NCI-H1436 treated with DMSO at 0.1 percent for 48 hours (cell line): ENCODE data around the gene NUP155.
"Not testable (repeated sequence)": the region's sequence is repeated elsewhere in the genome, so short reads cannot be mapped to it uniquely, and the experiment has no call there.

Experiments
- DNase-seq: peaks from one replicate; lab custom pipeline; 2025; lab: John Stamatoyannopoulos, UW

NUP155 gene

DNA sequence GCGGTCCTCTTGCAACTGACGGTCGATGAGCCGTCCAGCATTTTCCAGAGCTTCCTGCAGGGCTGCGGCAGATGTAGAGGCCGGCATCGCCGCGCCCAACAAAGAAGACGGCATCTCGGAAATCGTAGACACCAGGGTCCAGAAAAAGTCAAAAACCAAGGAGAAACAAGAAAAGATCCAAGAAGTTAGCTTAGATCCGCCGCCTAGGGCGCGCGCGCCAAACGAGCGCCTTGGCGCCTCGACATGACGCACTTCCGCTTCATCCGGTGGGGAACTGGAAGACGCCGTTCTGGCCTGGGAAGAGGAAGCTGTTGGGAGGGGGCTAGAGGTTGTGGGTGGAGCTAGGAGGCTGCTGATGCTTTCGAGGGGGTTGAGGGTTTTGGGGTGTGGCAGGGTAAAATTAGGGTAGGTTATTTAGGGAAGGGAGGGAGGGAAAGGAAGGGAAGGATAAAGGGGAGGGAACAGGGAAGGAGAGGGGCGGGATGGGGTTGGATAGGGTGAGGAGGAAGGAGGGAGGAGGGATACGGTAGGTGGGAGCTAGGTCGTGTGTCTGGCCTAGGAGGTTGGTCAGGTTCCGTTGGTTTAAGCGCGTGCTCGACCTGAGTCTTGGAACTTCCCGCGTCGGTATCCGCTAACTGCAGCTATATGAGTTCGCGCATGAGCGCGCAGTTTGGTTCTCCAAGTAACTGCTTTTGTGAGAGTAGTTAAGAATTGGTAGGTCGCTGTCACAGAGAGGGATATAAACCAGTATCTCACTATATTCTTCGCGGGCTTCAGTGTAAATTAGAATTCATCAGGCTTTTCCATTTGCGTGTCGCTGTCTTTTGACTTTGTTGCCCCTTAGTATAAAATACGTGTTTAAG, at the start of gene NUP155:
Gene NUP155 (minus strand): TSS at position 243 of the 863 bp plus-strand sequence. CDS start 129 bp downstream, at position 114.
- DNase-seq, result peak; percentile 80

DNA sequence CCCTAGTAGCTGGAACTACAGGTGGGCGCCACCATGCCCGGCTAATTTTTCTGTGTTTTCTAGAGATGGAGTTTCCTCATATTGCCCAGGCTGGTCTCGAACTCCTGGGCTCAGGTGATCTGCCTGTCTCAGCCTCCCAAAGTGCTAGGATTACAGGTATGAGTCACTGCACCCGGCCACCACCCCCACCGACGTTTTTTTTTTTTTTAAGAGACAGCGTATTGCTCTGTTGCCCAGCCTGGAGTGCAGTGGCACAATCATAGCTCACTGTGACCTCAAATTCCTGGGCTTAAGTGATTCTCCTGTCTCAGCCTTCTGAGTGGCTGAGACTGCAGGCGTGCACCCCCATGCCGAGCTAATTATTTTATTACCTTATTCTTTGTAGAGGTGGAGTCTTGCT, 46.4 kb upstream of the NUP155 start:
- DNase-seq, result no peak

DNA sequence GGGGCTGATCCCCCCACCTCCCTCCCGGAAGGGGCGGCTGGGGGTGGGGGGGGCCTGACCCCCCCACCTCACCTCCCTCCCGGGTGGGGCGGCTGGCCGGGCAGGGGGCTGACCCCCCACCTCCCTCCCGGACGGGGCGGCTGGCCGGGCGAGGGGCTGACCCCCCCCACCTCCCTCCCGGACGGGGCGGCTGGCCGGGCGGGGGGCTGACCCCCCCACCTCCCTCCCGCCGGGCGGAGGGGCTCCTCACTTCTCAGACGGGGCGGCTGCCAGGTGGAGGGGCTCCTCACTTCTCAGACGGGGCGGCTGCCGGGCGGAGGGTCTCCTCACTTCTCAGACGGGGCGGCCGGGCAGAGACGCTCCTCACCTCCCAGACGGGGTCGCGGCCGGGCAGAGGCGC, 44.5 kb upstream of the NUP155 start:
- not testable (repeated sequence) for DNase-seq

DNA sequence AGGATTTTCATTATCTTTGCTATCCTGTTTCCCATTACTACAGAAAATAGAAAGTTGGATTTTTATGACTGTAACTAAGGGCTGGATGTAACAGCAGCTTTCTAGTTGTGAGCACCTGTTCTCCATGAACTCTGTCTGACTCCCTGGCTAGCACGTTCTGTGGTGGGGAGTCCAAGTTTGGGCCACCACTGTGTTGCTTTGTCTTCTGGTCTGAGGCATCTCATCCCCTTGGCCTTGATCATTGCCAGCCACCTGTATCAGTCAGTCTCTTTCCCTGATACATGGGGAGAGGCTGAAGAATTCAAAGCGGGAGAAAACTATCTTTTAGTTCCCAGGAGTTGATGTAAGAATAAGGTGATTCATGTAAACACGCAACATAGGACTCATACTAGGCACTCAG, 41.6 kb upstream of the NUP155 start:
- no peak for DNase-seq

DNA sequence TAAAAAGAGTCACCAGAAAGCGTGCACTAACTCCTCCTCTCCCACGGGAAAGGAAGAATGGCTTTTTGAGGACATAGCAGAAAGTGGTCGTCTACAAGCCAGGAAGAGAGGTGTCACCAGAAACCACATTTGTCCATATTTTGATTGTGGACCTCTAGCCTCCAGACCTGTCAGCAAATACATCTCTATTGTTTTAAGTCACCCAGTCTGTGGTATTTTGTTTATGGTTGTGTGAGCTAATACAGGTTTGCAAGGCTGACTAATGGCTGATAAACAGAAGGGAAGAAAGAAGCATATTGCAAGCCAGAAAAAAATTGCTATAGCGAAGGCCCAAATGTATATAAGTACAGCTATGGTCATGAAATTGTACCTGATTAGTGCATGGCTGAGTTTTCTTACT, 29.6 kb upstream of the NUP155 start:
- no peak for DNase-seq

DNA sequence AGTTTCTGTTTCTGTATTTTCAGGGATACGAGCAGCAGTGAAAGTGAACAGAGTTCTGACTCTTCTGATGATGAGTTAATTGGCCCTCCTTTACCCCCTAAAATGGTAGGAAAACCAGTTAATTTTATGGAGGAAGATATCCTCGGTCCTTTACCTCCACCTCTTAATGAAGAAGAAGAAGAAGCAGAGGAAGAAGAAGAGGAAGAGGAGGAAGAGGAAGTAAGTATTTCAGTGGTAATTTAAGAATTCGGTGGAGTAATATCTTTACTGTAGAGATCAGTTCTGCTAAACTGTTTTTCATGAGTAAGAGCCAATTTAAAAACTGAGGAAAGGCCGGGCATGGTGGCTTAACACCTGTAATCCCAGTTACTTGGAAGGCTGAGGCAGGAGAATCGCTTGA, 25.4 kb upstream of the NUP155 start:
- DNase-seq, result no peak

DNA sequence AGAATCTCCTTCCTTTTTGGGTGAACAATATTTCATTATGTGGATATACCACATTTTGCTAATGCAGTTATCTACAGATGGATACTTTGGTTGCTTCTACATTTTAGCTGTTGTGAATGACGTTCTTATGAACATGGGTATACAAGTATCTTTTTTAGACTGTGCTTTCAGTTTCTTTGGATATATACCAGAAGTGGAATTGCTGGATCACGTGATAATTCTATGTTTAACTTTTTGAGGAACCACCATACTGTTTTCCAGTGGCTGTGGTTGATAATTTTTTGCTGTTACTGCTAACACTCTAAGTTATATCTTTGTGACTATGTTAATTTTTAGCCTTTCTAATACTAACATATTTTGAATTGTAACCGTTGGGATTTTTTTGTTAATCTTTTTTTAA, 20.7 kb upstream of the NUP155 start:
- no peak for DNase-seq

DNA sequence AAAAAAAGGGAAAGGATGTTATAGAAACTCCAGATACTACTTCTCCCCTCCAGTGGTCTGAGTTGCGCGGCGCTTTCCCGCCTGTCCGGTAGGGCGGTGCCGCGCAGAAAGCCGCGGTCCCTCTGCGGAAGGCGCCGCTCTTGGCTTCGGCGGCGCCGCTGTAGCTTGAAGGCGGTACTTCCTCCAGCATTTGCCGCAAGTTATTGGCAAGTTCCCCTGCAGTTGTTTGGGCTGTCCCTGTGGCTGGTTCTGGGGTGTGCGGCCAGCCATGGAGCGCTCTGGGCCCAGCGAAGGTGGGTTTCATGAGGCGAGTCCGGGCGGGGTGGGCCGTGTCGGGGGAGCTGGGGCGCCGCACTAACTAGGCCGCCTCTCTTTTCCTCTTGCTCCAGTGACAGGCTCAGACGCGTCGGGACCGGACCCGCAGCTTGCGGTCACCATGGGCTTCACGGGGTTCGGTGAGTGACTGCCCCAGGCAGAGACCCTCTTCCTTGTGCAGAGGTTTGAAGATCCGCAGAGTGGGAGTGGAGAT, 8.3 kb upstream of the NUP155 start, which contains the start of gene WDR70:
Gene WDR70 (plus strand): TSS at position 219 of the 529 bp plus-strand sequence. CDS start 50 bp downstream, at position 269.
- DNase-seq, result not testable (repeated sequence)

DNA sequence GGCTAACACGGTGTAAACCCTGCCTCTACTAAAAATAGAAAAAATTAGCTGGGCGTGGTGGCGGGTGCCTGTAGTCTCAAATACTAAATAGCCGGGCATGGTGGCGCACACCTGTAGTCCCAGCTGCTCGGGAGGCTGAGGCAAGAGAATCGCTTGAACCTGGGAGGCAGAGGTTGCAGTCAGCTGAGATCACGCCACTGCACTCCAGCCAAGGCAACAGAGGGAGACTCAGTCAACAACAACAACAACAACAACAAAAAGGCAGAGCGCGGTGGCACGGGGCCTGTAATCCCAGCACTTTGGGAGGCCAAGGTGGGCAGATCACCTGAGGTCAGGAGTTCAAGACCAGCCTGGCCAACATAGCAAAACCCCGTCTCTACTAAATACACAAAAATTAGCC, 7.2 kb upstream of the NUP155 start:
- DNase-seq, result not testable (repeated sequence)

DNA sequence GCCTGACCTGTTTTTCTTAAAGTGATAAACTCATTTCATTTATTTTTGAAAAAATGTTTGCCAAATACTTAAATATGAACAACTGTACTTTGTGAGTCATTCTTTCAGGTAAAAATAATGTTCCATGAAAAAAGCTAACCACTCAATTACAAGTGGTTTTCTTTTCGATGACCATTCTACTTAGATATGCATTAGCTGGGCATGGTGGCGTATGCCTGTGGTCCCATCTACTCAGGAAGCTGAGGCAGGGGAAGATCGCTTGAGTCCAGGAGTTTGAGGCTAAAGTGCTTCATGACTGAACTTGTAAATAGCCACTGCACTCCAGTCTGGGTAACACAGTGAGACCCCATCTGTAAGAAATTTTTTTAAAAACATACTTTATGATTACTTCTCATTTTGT, 4.2 kb upstream of the NUP155 start:
- DNase-seq, result no peak

DNA sequence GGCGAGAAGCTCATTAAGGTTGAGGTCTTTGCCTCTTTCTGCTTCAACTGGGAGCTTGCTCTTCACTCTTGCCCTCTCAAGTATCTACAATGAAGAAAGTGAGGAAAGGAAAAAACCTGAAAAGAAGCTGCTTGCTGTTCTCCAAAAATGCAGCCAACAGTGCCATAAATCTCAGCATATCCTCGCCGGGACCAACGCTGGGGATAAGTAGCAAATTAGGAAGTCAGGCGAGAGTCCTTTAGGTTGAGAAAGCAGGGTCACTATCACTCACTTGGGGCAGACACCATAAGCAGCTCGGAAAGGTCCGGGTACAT, 399 bp downstream of the NUP155 start:
- DNase-seq, result no peak

DNA sequence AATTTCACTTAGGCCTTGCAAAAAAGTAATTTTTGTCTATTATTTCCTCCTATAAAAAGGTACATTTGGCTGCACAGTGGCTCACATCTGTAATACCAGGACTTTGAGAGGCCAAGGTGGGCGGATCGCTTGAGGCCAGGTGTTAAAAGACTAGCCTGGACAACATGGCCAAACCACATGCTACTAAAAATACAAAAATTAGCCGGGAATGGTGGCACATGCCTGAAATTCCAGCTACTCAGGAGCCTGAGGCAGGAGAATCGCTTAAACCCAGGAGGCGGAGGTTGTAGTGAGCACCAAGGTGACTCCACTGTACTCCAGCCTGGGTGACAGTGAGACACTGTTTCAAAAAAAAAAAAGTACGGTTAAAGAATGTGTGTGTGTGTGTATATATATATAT, 15.7 kb downstream of the NUP155 start:
- no peak for DNase-seq

DNA sequence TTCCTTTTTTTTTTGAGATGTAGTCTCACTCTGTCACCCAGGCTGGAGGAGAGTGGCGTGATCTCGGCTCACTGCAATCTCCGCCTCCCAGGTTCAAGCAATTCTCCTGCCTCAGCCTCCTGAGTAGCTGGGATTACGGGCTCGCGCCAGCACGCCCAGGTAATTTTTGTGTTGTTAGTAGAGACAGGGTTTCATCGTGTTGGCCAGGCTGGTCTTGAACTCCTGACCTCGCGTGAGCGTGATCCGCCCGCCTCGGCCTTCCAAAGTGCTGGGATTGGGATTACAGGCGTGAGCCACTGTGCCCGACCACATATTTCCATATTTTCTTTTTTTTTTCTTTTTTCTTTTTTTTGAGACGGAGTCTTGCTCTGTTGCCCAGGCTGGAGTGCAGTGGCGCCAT, 28.2 kb downstream of the NUP155 start:
- not testable (repeated sequence) for DNase-seq

DNA sequence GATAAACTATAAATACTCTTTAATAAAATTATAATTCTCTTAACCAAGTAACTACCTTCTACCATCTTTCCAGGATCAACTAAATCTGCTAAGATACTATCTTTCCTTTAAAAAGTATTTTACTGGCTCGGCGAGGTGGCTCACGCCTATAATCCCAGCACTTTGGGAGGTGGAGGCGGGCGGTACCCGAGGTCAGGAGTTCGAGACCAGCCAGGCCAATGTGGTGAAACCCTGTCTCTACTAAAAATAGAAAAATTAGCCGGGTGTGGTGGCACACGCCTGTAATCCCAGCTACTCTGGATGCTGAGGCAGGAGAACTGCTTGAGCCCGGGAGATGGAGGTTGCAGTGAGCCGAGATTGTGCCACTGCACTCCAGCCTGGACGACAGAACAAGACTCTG, 36.2 kb downstream of the NUP155 start:
- not testable (repeated sequence) for DNase-seq

DNA sequence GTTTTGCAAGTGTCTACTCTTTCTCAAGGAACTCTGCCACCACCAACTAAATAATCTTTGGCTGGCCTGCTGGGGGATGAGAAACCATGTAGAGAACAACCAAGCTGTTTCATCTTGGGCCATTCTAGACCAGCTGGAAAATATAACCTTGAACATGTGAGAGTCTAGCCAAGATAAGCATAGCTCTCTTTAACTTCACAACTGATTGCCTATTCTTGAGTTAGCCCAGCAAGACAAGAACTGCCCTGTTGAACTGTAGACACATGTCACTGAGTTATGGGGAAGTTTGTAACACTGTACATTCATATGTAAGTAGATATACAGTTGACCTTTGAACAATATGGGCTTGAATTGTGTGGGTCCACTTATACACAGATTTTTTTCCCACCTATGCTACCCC, 44.4 kb downstream of the NUP155 start:
- no peak for DNase-seq

DNA sequence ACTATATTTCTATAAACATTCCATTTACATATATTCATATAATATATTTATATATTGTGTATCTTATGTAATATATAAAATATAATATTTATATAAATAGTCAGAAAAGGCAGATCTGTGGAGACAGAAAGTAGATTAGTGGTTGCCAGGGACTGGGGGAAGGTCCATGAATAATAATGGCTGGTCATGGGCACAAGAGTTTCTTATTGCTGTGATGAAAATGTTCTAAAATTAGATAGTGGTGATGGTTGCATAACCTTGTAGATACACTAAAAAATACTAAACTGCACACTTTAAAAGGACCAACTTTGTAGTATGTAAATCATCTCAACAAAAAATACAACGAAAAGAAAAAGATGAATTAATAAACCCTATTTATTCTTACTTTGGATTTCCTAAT, 47.3 kb downstream of the NUP155 start:
- no peak for DNase-seq

DNA sequence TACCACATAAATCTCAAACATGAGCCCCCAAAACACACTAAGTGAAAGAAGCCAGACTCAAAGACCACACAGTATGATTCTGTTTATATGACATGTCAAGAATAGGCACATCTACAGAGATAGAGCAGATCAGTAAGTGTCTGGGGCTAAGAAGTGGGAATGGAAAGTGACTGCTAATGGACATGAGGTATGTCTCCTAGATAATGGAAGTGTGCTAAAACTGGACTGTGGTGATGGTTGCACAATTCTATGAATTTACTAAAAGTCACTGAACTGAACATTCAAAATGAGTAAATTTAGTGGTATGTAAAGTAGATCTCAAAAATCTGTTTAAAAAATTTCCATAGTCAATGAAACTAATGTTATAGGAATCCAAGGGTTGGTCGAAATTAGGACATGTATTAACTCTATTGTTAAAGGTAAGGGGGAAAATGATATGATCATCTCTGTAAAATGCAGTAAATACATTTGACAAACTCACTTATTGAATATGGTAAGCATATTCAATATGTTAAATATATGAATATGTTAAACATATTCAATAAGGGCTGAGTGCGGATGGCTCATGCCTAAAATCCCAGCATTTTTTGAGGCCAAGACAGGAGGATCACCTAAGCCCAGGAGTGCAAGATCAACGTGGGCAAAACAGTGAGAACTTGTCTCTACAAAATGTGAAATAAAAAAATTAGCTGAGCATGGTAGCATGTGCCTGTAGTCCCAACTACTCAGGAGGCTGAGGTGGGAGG, 51.7 kb downstream of the NUP155 start:
- DNase-seq, result no peak

DNA sequence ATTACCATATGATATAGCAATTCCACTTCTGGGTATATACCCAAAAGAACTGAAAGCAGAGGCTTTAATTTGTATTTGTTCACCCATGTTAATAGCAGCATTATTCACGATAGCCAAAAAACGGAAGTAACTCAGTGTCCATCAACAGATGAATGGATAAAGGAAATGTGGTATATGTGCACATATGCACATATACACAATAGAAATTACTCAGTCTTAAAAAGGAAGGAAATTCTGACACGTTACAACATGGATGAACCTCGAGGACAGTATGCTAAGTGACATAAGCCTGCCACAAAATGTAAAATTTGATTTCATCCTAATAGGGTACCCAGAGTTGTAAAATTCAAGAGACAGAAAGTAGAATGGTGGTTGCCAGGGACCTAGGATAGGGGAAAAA, 54.9 kb downstream of the NUP155 start:
- no peak for DNase-seq

DNA sequence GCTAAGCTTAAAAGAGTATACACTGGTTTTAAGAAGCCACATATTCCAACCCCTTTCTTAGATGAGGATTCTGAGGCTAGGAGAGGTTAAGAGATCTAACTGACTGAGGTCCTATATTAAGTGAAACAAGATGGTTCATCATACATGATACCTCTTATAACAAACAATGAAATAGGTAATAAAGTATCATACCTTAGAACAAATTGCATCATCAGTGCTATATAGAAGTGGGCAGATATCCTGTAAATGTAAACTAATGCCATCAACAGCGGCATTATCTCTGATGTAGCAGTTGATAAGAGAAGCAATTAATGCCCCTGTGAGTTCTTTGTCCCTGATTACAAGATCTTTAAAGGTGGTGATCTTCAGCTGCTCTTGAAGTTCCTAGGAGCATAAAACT, 60.5 kb downstream of the NUP155 start:
- DNase-seq, result no peak

DNA sequence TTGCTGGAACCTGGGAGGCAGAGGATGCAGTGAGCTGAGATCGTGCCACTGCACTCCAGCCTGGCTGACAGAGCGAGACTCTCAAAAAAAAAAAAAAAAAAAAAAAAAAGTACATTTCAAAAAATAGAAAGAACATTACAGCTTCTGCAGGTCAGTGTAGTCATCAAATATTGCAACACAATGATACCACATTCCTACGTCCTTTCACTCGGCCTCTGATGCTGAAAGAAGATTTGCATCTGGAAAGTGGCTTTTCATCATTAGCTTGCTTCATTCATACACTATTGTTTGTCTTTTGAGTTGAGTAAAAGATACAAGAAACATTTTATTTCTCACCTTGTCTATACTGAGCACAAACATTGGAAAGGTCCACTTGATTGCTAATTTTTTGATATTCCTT, 62.1 kb downstream of the NUP155 start:
- no peak for DNase-seq

DNA sequence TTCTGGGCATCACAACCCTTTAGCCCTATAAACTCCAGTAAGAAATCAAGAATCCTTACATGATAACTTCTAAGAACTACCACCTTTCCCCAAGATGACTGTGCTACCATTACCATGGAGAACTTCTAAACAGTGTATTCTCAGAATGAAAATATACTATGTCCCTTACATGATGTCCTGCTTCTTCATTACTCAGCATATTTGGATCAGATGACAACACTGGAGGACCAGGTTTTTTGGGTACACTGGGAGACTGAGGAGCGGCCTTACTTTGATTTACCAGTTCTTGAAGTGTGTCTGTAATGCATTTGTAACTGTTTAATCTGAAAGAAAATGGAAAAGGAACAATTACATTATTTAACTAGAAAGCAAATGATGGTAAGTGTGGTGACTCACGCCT, 66.0 kb downstream of the NUP155 start:
- no peak for DNase-seq

DNA sequence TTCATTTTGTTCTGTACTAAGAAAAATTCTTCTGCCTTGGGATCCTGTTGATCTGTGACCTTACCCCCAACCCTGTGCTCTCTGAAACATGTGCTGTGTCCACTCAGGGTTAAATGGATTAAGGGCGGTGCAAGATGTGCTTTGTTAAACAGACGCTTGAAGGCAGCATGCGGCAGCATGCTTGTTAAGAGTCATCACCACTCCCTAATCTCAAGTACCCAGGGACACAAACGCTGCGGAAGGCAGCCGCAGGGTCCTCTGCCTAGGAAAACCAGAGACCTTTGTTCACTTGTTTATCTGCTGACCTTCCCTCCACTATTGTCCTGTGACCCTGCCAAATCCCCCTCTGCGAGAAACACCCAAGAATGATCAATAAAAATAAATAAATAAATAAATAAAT, 74.6 kb downstream of the NUP155 start:
- DNase-seq, result not testable (repeated sequence)

DNA sequence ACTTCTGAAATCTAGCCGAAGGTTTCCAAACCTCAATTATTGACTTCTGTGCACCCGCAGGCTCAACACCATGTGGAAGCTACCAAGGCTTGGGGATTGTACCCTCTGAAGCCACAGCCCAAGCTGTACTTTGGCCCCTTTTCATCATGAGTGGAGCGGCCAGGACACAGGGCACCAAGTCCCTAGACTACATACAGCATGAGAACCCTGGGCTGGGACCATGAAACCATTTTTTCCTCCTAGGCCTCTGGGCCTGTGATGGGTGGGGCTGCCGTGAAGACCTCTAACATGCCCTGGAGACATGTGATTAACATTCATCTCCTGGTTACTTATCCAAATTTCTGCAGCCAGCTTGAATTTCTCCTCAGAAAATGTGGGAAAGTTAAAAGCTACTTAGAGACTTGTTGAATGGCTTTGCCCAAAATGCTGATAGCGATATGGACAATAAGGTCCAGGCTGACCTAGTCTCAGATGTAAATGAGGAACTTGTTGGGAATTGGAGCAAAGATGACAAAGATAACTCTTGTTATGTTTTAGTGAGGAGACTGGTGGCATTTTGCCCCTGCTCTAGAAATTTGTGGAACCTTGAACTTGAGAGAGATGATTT, 87.6 kb downstream of the NUP155 start:
- no peak for DNase-seq
